ENCODE results near the gene VIPR2. TPM values are rescaled to one million over a fixed set of nuclear protein-coding genes. Genes with fewer than 3 reads are reported as not detected.
"Not testable (repeated sequence)": the region's sequence is repeated elsewhere in the genome, so short reads cannot be mapped to it uniquely, and the experiment has no call there.

VIPR2 gene
- not detected in 2 replicates for total RNA-seq (2014; rRNA removed; shearing (Covaris generic))

- DNase-seq (ENCODE audit: low read depth): no peak
Measured at GRCh38 chr7:159144758-159145489, at the start of gene VIPR2. Gene VIPR2, minus strand, starts transcription at chr7:159144867. Its CDS starts 96 bp downstream, at chr7:159144771.

GRCh38 chr7:159193543-159194090, 49.0 kb upstream of the VIPR2 start:
- DNase-seq (ENCODE audit: low read depth): no peak

- no peak for DNase-seq (ENCODE audit: low read depth)
Measured at GRCh38 chr7:159192725-159193453, 48.2 kb upstream of the VIPR2 start.

- DNase-seq (ENCODE audit: low read depth): no peak
Measured at GRCh38 chr7:159192013-159192412, 47.3 kb upstream of the VIPR2 start.

GRCh38 chr7:159191236-159191635, 46.6 kb upstream of the VIPR2 start:
- no peak for DNase-seq (ENCODE audit: low read depth)

- DNase-seq (ENCODE audit: low read depth): no peak
Measured at GRCh38 chr7:159188011-159188410, 43.3 kb upstream of the VIPR2 start.

- no peak for DNase-seq (ENCODE audit: low read depth)
Measured at GRCh38 chr7:159179241-159179640, 34.6 kb upstream of the VIPR2 start.

GRCh38 chr7:159177284-159177953, 32.8 kb upstream of the VIPR2 start:
- no peak for DNase-seq (ENCODE audit: low read depth)

GRCh38 chr7:159175792-159176191, 31.1 kb upstream of the VIPR2 start:
- DNase-seq (ENCODE audit: low read depth): no peak

GRCh38 chr7:159175100-159175499, 30.4 kb upstream of the VIPR2 start:
- not testable (repeated sequence) for DNase-seq (ENCODE audit: low read depth)

- DNase-seq (ENCODE audit: low read depth): no peak
Measured at GRCh38 chr7:159172400-159172799, 27.7 kb upstream of the VIPR2 start.

- DNase-seq (ENCODE audit: low read depth): no peak
Measured at GRCh38 chr7:159169391-159169790, 24.7 kb upstream of the VIPR2 start.

- DNase-seq (ENCODE audit: low read depth): no peak
Measured at GRCh38 chr7:159167139-159167538, 22.5 kb upstream of the VIPR2 start.

GRCh38 chr7:159166530-159166929, 21.9 kb upstream of the VIPR2 start:
- DNase-seq (ENCODE audit: low read depth): no peak

GRCh38 chr7:159165352-159165751, 20.7 kb upstream of the VIPR2 start:
- no peak for DNase-seq (ENCODE audit: low read depth)

- DNase-seq (ENCODE audit: low read depth): not testable (repeated sequence)
Measured at GRCh38 chr7:159163703-159164301, 19.1 kb upstream of the VIPR2 start.

- not testable (repeated sequence) for DNase-seq (ENCODE audit: low read depth)
Measured at GRCh38 chr7:159162050-159162626, 17.5 kb upstream of the VIPR2 start.

- DNase-seq (ENCODE audit: low read depth): no peak
Measured at GRCh38 chr7:159160450-159160849, 15.8 kb upstream of the VIPR2 start.

GRCh38 chr7:159159731-159160130, 15.1 kb upstream of the VIPR2 start:
- no peak for DNase-seq (ENCODE audit: low read depth)

GRCh38 chr7:159158888-159159405, 14.3 kb upstream of the VIPR2 start:
- DNase-seq (ENCODE audit: low read depth): no peak
